DND-41 (cell line): ENCODE measurements around the gene ZNF277.

Experiments used
- ATAC-seq: fragments of 200-7000 bp; cut with Tn5 transposase; 3 replicates; pipeline ENCODE4 v1.9.1; 2021; ENCODE audit warnings: low read depth; ENCODE audit not compliant: insufficient read depth
- DNase-seq: peaks from one replicate; pipeline ENCODE4 v3.0.0-alpha.2; 2020
- H2AFZ ChIP-seq: 2 replicates; pipeline ENCODE4 v1.6.0; 2012; ENCODE audit warnings: low read depth, low read length
- H3K27ac ChIP-seq: 2 replicates; pipeline ENCODE4 v1.5.1; 2012; ENCODE audit warnings: low read length, inconsistent platforms
- H3K27me3 ChIP-seq: fragments of 200-600 bp; sonication (generic); 2 replicates; pipeline ENCODE4 v1.6.0; 2012; ENCODE audit warnings: low read length, mild to moderate bottlenecking, inconsistent platforms; ENCODE audit not compliant: insufficient read depth, poor library complexity
- H3K36me3 ChIP-seq: 2 replicates; pipeline ENCODE4 v1.5.1; 2012; ENCODE audit warnings: low read length, inconsistent platforms; ENCODE audit not compliant: insufficient read depth
- H3K4me1 ChIP-seq: 2 replicates; pipeline ENCODE4 v1.5.1; 2012; ENCODE audit warnings: mild to moderate bottlenecking, low read length; ENCODE audit not compliant: insufficient read depth
- H3K4me2 ChIP-seq: 2 replicates; pipeline ENCODE4 v1.6.0; 2012; ENCODE audit warnings: mild to moderate bottlenecking, moderate library complexity, low read length, inconsistent platforms; ENCODE audit not compliant: insufficient read depth
- H3K4me3 ChIP-seq, 2 experiments: fragments of 200-600 bp in 1 of 2; shearing (Covaris generic) in 1 of 2; 2 replicates each; pipeline ENCODE4 v1.5.1; 2012 to 2016; ENCODE audit warnings: inconsistent platforms in 2 of 2, low read length in 2 of 2, mild to moderate bottlenecking in 2 of 2, low read depth in 1 of 2, moderate library complexity in 1 of 2
- H3K79me2 ChIP-seq: 2 replicates; pipeline ENCODE4 v1.6.0; 2012; ENCODE audit warnings: low read length, inconsistent platforms; ENCODE audit not compliant: insufficient read depth
- H3K9ac ChIP-seq: 2 replicates; pipeline ENCODE4 v1.6.0; 2012; ENCODE audit warnings: low read depth, mild to moderate bottlenecking, inconsistent platforms, low read length, moderate library complexity
- H3K9me3 ChIP-seq: 2 replicates; pipeline ENCODE4 v1.5.1; 2012; ENCODE audit warnings: low read length, moderate library complexity, mild to moderate bottlenecking, inconsistent platforms; ENCODE audit not compliant: insufficient read depth, severe bottlenecking
- H4K20me1 ChIP-seq: 2 replicates; pipeline ENCODE4 v1.6.0; 2012; ENCODE audit warnings: low read length; ENCODE audit not compliant: insufficient read depth
- EZH2 ChIP-seq: IDR thresholded peaks from 3 replicates; pipeline ENCODE4 v1.6.1; 2012; ENCODE audit warnings: borderline replicate concordance, low read depth, mild to moderate bottlenecking, moderate library complexity, low read length, inconsistent platforms; ENCODE audit not compliant: severe bottlenecking
- TF ChIP-seq, protein P1 (sequence below): IDR thresholded peaks from 2 replicates; pipeline ENCODE4 v1.5.1; 2012; ENCODE audit warnings: borderline replicate concordance, low read length, moderate library complexity, mild to moderate bottlenecking; ENCODE audit not compliant: poor library complexity, severe bottlenecking; ENCODE audit errors: extremely low read depth

Gene ZNF277

DNA sequence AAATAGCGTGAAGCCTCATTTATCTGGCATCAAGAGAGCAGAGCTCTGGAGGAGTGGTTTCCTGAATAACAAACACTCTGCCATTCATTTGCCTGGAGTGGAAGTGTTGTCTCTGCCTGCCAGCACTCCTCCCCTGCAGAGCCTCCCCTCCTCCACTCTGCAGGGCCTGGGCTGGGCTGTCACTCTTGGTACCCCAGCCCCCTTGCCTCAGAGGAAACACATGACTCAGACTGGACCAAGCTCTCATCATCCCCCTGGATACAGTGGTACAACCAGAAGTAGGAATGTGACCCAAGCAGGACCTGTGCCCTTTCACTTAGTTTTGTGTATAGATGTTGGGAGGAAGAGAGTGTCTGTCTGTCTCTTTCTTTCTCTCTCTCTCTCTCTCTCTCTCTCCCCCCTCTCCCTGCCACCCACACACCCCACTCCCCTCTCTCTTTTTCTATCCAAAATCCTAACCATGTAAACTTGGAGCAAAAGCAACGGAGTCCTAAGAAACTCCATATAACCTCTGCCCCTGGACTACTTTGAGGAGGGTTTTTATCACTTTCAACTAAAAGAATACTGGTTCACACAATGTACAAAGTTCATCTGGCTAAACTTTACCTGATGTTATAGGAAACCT, 44.2 kb upstream of the ZNF277 start:
- H3K4me1 ChIP-seq = peaks cover 4% of the 10 kb centered on the region; the same call in 1 of the 2 replicates
- no peaks in the 10 kb centered on the region for H3K79me2 ChIP-seq
- H3K9me3 ChIP-seq = no peaks in the 10 kb centered on the region
- H4K20me1 ChIP-seq = no peaks in the 10 kb centered on the region
- H2AFZ ChIP-seq = no peak overlapping the region
- no peak overlapping the region for H3K27ac ChIP-seq
- no peak overlapping the region for H3K9ac ChIP-seq
- no peak for DNase-seq
- no peaks in the 10 kb centered on the region for H3K27me3 ChIP-seq
- ATAC-seq = no peak
- TF ChIP-seq, protein P1, sequence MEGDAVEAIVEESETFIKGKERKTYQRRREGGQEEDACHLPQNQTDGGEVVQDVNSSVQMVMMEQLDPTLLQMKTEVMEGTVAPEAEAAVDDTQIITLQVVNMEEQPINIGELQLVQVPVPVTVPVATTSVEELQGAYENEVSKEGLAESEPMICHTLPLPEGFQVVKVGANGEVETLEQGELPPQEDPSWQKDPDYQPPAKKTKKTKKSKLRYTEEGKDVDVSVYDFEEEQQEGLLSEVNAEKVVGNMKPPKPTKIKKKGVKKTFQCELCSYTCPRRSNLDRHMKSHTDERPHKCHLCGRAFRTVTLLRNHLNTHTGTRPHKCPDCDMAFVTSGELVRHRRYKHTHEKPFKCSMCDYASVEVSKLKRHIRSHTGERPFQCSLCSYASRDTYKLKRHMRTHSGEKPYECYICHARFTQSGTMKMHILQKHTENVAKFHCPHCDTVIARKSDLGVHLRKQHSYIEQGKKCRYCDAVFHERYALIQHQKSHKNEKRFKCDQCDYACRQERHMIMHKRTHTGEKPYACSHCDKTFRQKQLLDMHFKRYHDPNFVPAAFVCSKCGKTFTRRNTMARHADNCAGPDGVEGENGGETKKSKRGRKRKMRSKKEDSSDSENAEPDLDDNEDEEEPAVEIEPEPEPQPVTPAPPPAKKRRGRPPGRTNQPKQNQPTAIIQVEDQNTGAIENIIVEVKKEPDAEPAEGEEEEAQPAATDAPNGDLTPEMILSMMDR = no peak
- no peak for TF ChIP-seq EZH2
- H3K4me3 ChIP-seq = no peak overlapping the region
- no peak overlapping the region for H3K4me2 ChIP-seq
- no peaks in the 10 kb centered on the region for H3K36me3 ChIP-seq

DNA sequence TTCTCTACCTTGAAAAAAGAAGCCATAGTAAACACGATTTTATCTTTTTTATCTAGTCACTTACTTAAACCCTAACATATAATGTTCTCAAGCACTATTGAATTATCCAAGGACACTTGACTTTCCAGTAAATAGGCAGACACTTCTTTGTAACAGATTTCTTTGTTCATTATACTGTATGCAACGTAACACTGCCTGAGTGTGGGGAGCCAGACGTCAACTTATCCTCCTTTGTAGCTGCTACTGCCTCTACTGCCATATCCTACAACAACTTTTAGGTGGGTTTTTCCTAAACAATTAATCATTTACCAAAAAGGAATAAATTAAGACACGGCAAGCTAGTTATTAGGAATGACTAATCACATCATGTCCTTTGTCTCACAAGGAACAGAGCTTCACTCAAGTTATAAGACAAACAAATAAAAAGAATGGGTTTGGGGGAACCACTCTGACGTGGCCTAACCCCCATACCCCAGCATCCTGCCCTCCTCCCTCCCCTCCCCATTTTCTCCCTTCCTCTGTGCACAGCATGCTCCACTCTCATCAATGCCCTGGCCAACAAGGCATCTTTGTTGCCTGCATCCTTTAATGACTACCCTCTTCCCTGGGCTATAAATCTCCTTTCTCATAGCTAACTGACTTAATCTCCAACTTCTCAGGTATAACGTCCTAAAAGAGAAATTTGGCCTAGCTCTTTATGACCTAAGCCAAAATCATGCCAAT, 43.5 kb upstream of the ZNF277 start:
- Histone ChIP-seq H3K9ac (no peak overlapping the region), H3K79me2 (no peaks in the 10 kb centered on the region), H3K4me1 (peaks cover 3% of the 10 kb centered on the region; the same call in 1 of the 2 replicates), H3K4me3 (no peak overlapping the region), H3K36me3 (no peaks in the 10 kb centered on the region), H3K27me3 (no peaks in the 10 kb centered on the region), H2AFZ (no peak overlapping the region), H4K20me1 (no peaks in the 10 kb centered on the region), H3K27ac (no peak overlapping the region), H3K9me3 (no peaks in the 10 kb centered on the region), H3K4me2 (no peak overlapping the region)
- no peak for DNase-seq
- ATAC-seq = no peak
- no peak for TF ChIP-seq EZH2
- TF ChIP-seq, protein P1 = no peak

DNA sequence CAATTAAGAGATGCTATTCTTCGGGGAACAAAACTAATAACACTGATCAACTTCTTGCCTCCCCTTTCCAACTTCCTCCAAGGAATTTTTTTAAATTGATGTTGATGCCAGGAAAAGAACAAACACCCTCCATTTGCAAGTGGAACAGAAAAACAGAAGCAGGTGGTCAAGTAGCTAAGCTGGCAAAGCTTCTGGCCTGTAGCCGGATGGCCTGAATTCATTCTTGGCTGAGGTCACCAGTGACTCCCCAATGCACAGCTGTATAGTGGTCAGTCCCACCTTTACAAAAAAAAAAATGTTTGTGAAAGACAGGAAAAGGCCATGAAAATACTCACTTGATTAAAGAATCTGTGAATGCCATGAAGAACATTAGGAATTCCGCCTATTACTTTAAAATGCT, 39.3 kb upstream of the ZNF277 start:
- Histone ChIP-seq H4K20me1 (no peaks in the 10 kb centered on the region), H3K9me3 (no peaks in the 10 kb centered on the region), H3K79me2 (no peaks in the 10 kb centered on the region), H3K4me1 (peaks cover 1% of the 10 kb centered on the region; the same call in 1 of the 2 replicates), H2AFZ (no peak overlapping the region), H3K9ac (no peak overlapping the region), H3K36me3 (no peaks in the 10 kb centered on the region), H3K4me3 (no peak overlapping the region), H3K27ac (no peak overlapping the region), H3K4me2 (no peak overlapping the region), H3K27me3 (no peaks in the 10 kb centered on the region)
- no peak for DNase-seq
- TF ChIP-seq, protein P1 = no peak
- TF ChIP-seq EZH2 = no peak
- no peak for ATAC-seq
